GM23338 (cell line): ENCODE data around the gene UBAC2. TPM values are rescaled to one million over a fixed set of nuclear protein-coding genes. Genes with fewer than 3 reads are reported as not detected.

Experiments used
- ATAC-seq: fragments of 200-7000 bp; cut with Tn5 transposase; 3 replicates; pipeline ENCODE4 v1.9.1; 2020
- DNase-seq: peaks from one replicate; pipeline ENCODE4 v3.0.0-alpha.2; 2015; ENCODE audit warnings: low spot score
- H2AFZ ChIP-seq: fragments of 200-600 bp; sonication (generic); 2 replicates; pipeline ENCODE4 v1.8.0; 2016; ENCODE audit warnings: antibody characterized with exemption, mild to moderate bottlenecking, moderate library complexity
- H3F3A ChIP-seq: fragments of 200-600 bp; sonication (generic); replicated peaks from 2 replicates; pipeline ENCODE4 v1.8.0; 2017; ENCODE audit warnings: antibody characterized with exemption, mixed run types, low read depth
- H3K27ac ChIP-seq: fragments of 200-600 bp; sonication (generic); 2 replicates; pipeline ENCODE4 v1.6.1; 2016; ENCODE audit warnings: low read depth
- H3K27me3 ChIP-seq: fragments of 200-600 bp; sonication (generic); 2 replicates; pipeline ENCODE4 v1.8.0; 2016; ENCODE audit warnings: mild to moderate bottlenecking, mixed run types, moderate library complexity; ENCODE audit not compliant: insufficient read depth
- H3K36me3 ChIP-seq: fragments of 200-600 bp; sonication (generic); 2 replicates; pipeline ENCODE4 v1.8.0; 2016; ENCODE audit warnings: mild to moderate bottlenecking; ENCODE audit not compliant: insufficient read depth
- H3K4me1 ChIP-seq: fragments of 200-600 bp; sonication (generic); 2 replicates; pipeline ENCODE4 v1.8.0; 2016; ENCODE audit warnings: mild to moderate bottlenecking, moderate library complexity; ENCODE audit not compliant: insufficient read depth
- H3K4me2 ChIP-seq: fragments of 200-600 bp; sonication (generic); 2 replicates; pipeline ENCODE4 v1.7.1; 2017; ENCODE audit warnings: mixed run types
- H3K4me3 ChIP-seq: fragments of 200-600 bp; sonication (generic); 2 replicates; pipeline ENCODE4 v1.6.1; 2016; ENCODE audit warnings: mixed run types
- H3K79me2 ChIP-seq: fragments of 200-600 bp; sonication (generic); replicated peaks from 2 replicates; pipeline ENCODE4 v1.8.0; 2017; ENCODE audit warnings: mild to moderate bottlenecking; ENCODE audit not compliant: insufficient read depth
- H3K9me2 ChIP-seq: fragments of 200-600 bp; sonication (generic); 2 replicates; pipeline ENCODE4 v1.8.0; 2017; ENCODE audit not compliant: insufficient read depth
- H4K20me1 ChIP-seq: fragments of 200-600 bp; sonication (generic); replicated peaks from 2 replicates; pipeline ENCODE4 v1.8.0; 2017; ENCODE audit warnings: mild to moderate bottlenecking; ENCODE audit not compliant: insufficient read depth
- H3K27ac Mint-ChIP-seq: 2 replicates; pipeline ENCODE4 v1.8.0; 2020; ENCODE audit warnings: inconsistent platforms, mild to moderate bottlenecking, moderate library complexity, mixed read lengths
- H3K27me3 Mint-ChIP-seq: 3 replicates; pipeline ENCODE4 v1.8.0; 2022; ENCODE audit warnings: low read depth, mild to moderate bottlenecking, moderate library complexity, mixed read lengths, inconsistent platforms; ENCODE audit not compliant: insufficient read depth, poor library complexity
- H3K36me3 Mint-ChIP-seq: 3 replicates; pipeline ENCODE4 v1.8.0; 2021; ENCODE audit warnings: low read depth, mild to moderate bottlenecking, inconsistent platforms, moderate library complexity, mixed read lengths
- H3K4me1 Mint-ChIP-seq: 3 replicates; pipeline ENCODE4 v1.8.0; 2020; ENCODE audit warnings: mild to moderate bottlenecking, inconsistent platforms, mixed read lengths
- H3K4me3 Mint-ChIP-seq: 3 replicates; pipeline ENCODE4 v1.8.0; 2021; ENCODE audit warnings: moderate library complexity, mild to moderate bottlenecking, inconsistent platforms, mixed read lengths
- H3K9me3 Mint-ChIP-seq: 3 replicates; pipeline ENCODE4 v1.8.0; 2020; ENCODE audit warnings: moderate library complexity, mild to moderate bottlenecking, inconsistent platforms, mixed read lengths
- CREB1 ChIP-seq: fragments of 250-450 bp; sonication (Bioruptor Pico); IDR thresholded peaks from 2 replicates; pipeline ENCODE4 v1.5.0; 2020; ENCODE audit warnings: low read depth, mild to moderate bottlenecking, moderate library complexity
- CTCF ChIP-seq, 2 experiments: fragments of 200-600 bp in 1 of 2; sonication (generic) in 1 of 2; conservative IDR thresholded peaks; 2 replicates each; pipeline versions ENCODE4 v1.5.1 to v1.6.1; 2016 to 2017; ENCODE audit warnings: antibody characterized with exemption in 2 of 2, low read depth in 2 of 2, mild to moderate bottlenecking in 2 of 2, moderate library complexity in 1 of 2
- ETS1 ChIP-seq: IDR thresholded peaks from 2 replicates; pipeline ENCODE4 v1.6.1; 2016; ENCODE audit warnings: antibody characterized with exemption
- EZH2 ChIP-seq: fragments of 200-600 bp; sonication (generic); IDR thresholded peaks from one replicate; pipeline ENCODE4 v1.8.0; 2017; ENCODE audit warnings: antibody characterized with exemption, mild to moderate bottlenecking, low read depth; ENCODE audit not compliant: unreplicated experiment
- EZH2phosphoT487 ChIP-seq: fragments of 200-600 bp; sonication (generic); IDR thresholded peaks from one replicate; pipeline ENCODE4 v1.8.1; 2018; ENCODE audit warnings: antibody characterized with exemption; ENCODE audit not compliant: unreplicated experiment
- JUNB ChIP-seq: IDR thresholded peaks from one replicate; pipeline ENCODE4 v1.6.1; 2016; ENCODE audit warnings: antibody characterized with exemption; ENCODE audit not compliant: unreplicated experiment
- NANOG ChIP-seq: IDR thresholded peaks from 2 replicates; pipeline ENCODE4 v1.6.1; 2016; ENCODE audit warnings: antibody characterized with exemption, borderline replicate concordance
- POLR2AphosphoS5 ChIP-seq: IDR thresholded peaks from 2 replicates; pipeline ENCODE4 v1.6.1; 2016; ENCODE audit warnings: antibody characterized with exemption, low read depth
- REST ChIP-seq: IDR thresholded peaks from one replicate; pipeline ENCODE4 v1.6.1; 2018; ENCODE audit warnings: antibody characterized with exemption; ENCODE audit not compliant: unreplicated experiment
- STAT1 ChIP-seq: IDR thresholded peaks from one replicate; pipeline ENCODE4 v1.6.1; 2016; ENCODE audit warnings: antibody characterized with exemption; ENCODE audit not compliant: unreplicated experiment
- ZNF114 ChIP-seq: fragments of 250-450 bp; sonication (Bioruptor Pico); IDR thresholded peaks from 2 replicates; pipeline ENCODE4 v1.5.0; 2020; ENCODE audit warnings: mild to moderate bottlenecking, moderate library complexity
- ZNF331 ChIP-seq: fragments of 250-450 bp; sonication (Bioruptor Pico); IDR thresholded peaks from 2 replicates; pipeline ENCODE4 v1.5.0; 2020; ENCODE audit warnings: low read depth, mild to moderate bottlenecking, moderate library complexity
- polyA plus RNA-seq: library from polyadenylated mRNA; unstranded; fragments of >200 nt; fragmentation: Nextera tagmentation; extraction: Ambion mirVana; gene quantifications from 2 replicates; pipeline ENCODE4 v1.2.1, GENCODE V29; 2016
- total RNA-seq: library from RNA; depleted of rRNA; stranded (reverse); fragments of >200 nt; shearing (Covaris generic); gene quantifications from 2 replicates; pipeline ENCODE4 v1.2.3, GENCODE V29; 2014
- TF ChIP-seq, protein P1 (sequence below): fragments of 250-450 bp; sonication (Bioruptor Pico); IDR thresholded peaks from 2 replicates; pipeline ENCODE4 v1.5.0; 2020; ENCODE audit warnings: mild to moderate bottlenecking, moderate library complexity

UBAC2 gene
- total and polyA plus RNA-seq, 2 experiments from 2014 or later, result 37.9 to 76.9 TPM

- Histone ChIP-seq H3K36me3 (no peaks in the 10 kb centered on the region), H3K27me3 (no peaks in the 10 kb centered on the region), H3K4me1 (no peaks in the 10 kb centered on the region), H3K79me2 (no peaks in the 10 kb centered on the region), H3F3A (no peaks in the 10 kb centered on the region), H3K9me2 (peaks cover 5% of the 10 kb centered on the region; the same call in 1 of the 2 replicates), H2AFZ (no peak overlapping the region), H3K27ac (no peak overlapping the region), H3K4me3 (no peak overlapping the region), H3K4me2 (no peak overlapping the region), H4K20me1 (no peaks in the 10 kb centered on the region)
- DNase-seq (no peak), ATAC-seq (no peak)
- Mint-ChIP-seq H3K36me3 (no peaks in the 10 kb centered on the region), H3K9me3 (peaks cover 7% of the 10 kb centered on the region; the same call in 2 of the 3 replicates), H3K27ac (no peak overlapping the region), H3K4me3 (no peak overlapping the region), H3K4me1 (peaks cover 6% of the 10 kb centered on the region), H3K27me3 (peaks cover 3% of the 10 kb centered on the region)
- TF ChIP-seq ZNF114 (no peak), JUNB (no peak), ZNF331 (no peak), POLR2AphosphoS5 (no peak), CREB1 (CRISPR knock-in tag) (no peak), NANOG (no peak), REST (no peak), ETS1 (no peak), STAT1 (no peak), EZH2 (no peak), EZH2phosphoT487 (no peak), CTCF (conservative IDR thresholded peaks at IDR 0.05; ENCODE audit: low read depth in 2 of 2) (no peak)
- TF ChIP-seq, protein P1, sequence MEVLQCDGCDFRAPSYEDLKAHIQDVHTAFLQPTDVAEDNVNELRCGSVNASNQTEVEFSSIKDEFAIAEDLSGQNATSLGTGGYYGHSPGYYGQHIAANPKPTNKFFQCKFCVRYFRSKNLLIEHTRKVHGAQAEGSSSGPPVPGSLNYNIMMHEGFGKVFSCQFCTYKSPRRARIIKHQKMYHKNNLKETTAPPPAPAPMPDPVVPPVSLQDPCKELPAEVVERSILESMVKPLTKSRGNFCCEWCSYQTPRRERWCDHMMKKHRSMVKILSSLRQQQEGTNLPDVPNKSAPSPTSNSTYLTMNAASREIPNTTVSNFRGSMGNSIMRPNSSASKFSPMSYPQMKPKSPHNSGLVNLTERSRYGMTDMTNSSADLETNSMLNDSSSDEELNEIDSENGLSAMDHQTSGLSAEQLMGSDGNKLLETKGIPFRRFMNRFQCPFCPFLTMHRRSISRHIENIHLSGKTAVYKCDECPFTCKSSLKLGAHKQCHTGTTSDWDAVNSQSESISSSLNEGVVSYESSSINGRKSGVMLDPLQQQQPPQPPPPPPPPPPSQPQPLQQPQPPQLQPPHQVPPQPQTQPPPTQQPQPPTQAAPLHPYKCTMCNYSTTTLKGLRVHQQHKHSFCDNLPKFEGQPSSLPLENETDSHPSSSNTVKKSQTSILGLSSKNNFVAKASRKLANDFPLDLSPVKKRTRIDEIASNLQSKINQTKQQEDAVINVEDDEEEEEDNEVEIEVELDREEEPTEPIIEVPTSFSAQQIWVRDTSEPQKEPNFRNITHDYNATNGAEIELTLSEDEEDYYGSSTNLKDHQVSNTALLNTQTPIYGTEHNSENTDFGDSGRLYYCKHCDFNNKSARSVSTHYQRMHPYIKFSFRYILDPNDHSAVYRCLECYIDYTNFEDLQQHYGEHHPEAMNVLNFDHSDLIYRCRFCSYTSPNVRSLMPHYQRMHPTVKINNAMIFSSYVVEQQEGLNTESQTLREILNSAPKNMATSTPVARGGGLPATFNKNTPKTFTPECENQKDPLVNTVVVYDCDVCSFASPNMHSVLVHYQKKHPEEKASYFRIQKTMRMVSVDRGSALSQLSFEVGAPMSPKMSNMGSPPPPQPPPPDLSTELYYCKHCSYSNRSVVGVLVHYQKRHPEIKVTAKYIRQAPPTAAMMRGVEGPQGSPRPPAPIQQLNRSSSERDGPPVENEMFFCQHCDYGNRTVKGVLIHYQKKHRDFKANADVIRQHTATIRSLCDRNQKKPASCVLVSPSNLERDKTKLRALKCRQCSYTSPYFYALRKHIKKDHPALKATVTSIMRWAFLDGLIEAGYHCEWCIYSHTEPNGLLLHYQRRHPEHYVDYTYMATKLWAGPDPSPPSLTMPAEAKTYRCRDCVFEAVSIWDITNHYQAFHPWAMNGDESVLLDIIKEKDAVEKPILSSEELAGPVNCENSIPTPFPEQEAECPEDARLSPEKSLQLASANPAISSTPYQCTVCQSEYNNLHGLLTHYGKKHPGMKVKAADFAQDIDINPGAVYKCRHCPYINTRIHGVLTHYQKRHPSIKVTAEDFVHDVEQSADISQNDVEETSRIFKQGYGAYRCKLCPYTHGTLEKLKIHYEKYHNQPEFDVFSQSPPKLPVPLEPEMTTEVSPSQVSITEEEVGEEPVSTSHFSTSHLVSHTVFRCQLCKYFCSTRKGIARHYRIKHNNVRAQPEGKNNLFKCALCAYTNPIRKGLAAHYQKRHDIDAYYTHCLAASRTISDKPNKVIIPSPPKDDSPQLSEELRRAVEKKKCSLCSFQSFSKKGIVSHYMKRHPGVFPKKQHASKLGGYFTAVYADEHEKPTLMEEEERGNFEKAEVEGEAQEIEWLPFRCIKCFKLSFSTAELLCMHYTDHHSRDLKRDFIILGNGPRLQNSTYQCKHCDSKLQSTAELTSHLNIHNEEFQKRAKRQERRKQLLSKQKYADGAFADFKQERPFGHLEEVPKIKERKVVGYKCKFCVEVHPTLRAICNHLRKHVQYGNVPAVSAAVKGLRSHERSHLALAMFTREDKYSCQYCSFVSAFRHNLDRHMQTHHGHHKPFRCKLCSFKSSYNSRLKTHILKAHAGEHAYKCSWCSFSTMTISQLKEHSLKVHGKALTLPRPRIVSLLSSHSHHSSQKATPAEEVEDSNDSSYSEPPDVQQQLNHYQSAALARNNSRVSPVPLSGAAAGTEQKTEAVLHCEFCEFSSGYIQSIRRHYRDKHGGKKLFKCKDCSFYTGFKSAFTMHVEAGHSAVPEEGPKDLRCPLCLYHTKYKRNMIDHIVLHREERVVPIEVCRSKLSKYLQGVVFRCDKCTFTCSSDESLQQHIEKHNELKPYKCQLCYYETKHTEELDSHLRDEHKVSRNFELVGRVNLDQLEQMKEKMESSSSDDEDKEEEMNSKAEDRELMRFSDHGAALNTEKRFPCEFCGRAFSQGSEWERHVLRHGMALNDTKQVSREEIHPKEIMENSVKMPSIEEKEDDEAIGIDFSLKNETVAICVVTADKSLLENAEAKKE, result no peak
Measured at GRCh38 chr13:99398071-99398470, 197.4 kb downstream of the UBAC2 start.
